Esophagus mucosa (tissue), 1 donor: Measurements from ENCODE around the gene HADH. TPM values are rescaled to one million over a fixed set of nuclear protein-coding genes. Genes with fewer than 3 reads are reported as not detected.

Experiments used
- ATAC-seq: fragments of 200-7000 bp; cut with Tn5 transposase; one replicate; pipeline ENCODE4 v1.9.1; 2020
- total RNA-seq: library from RNA; stranded (reverse); gene quantifications from one replicate; pipeline ENCODE4 v1.2.4, GENCODE V29; 2023
- donor health status: DM: yes; HTN: yes; CAD: no.

The HADH gene
- total RNA-seq, 1 donor from 2014 or later = 32.8 TPM

GRCh38 chr4:108031427-108032083 lies 41.9 kb downstream of the HADH start:
- peak; percentile 35 for ATAC-seq

- no peak for ATAC-seq
These were observed 43.7 kb downstream of the HADH start for GRCh38 chr4:108033348-108033747.

GRCh38 chr4:108034565-108034964 lies 44.9 kb downstream of the HADH start:
- no peak for ATAC-seq

GRCh38 chr4:108035691-108036090 lies 46.0 kb downstream of the HADH start:
- no peak for ATAC-seq

- no peak for ATAC-seq
These were observed 46.5 kb downstream of the HADH start for GRCh38 chr4:108036213-108036612.

GRCh38 chr4:108037884-108038283 lies 48.2 kb downstream of the HADH start:
- ATAC-seq = peak; percentile 38

GRCh38 chr4:108042927-108043326 lies 53.2 kb downstream of the HADH start:
- ATAC-seq = no peak

- ATAC-seq = no peak
These were observed 53.8 kb downstream of the HADH start for GRCh38 chr4:108043526-108043925.

- ATAC-seq = no peak
These were observed 55.4 kb downstream of the HADH start for GRCh38 chr4:108044951-108045686.

- no peak for ATAC-seq
These were observed 56.0 kb downstream of the HADH start for GRCh38 chr4:108045687-108046024.

GRCh38 chr4:108047199-108047598 lies 57.5 kb downstream of the HADH start:
- no peak for ATAC-seq

- ATAC-seq = no peak
These were observed 58.5 kb downstream of the HADH start for GRCh38 chr4:108048157-108048556.

GRCh38 chr4:108048997-108049396 lies 59.3 kb downstream of the HADH start:
- ATAC-seq = no peak

GRCh38 chr4:108049406-108049805 lies 59.7 kb downstream of the HADH start:
- no peak for ATAC-seq

GRCh38 chr4:108050166-108051111 lies 60.8 kb downstream of the HADH start:
- peak; percentile 20 for ATAC-seq

GRCh38 chr4:108051343-108051742 lies 61.7 kb downstream of the HADH start:
- ATAC-seq = no peak

GRCh38 chr4:108052558-108053120 lies 63.0 kb downstream of the HADH start:
- ATAC-seq = no peak

GRCh38 chr4:108053251-108053711 lies 63.6 kb downstream of the HADH start:
- no peak for ATAC-seq

- ATAC-seq = no peak
These were observed 64.4 kb downstream of the HADH start for GRCh38 chr4:108054025-108054638.

- no peak for ATAC-seq
These were observed 66.1 kb downstream of the HADH start for GRCh38 chr4:108055787-108056186.

GRCh38 chr4:108056418-108056817 lies 66.7 kb downstream of the HADH start:
- no peak for ATAC-seq

- no peak for ATAC-seq
These were observed 69.2 kb downstream of the HADH start for GRCh38 chr4:108058685-108059440.
